Measurements from ENCODE around the gene AVPR1B.

AVPR1B gene

DNA sequence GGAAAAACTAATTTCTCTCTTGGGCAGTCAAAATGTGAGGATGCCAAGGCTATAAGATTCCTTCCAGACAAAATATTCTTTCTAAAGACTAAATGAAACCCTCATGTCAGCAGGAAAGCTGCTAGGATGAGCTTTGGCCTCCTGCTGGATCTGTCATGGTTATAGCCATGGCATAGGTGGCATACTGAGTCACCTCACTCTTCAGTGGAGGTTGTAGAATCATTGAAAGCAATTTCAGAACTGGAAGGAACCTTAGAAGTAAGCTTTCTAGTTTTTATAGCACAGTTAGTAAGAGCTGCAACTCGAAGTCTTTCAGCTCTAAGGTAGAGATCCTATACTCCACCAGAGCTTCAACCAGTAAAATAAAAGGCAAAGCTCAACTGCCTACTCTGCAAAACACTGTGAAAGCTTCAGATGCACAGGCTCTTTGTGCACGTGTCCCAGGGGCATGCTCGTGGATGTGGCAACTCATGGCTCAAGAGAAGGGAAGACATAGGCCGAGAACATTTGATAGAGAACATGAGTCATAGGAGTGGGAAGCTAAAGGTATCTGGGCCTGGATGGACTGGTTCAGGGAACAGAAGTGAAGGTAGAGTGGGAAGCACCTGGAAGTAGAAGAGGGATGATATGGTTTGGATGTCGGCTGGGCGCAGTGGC lies 5.8 kb downstream of the AVPR1B start:
- no peak for DNase-seq

DNA sequence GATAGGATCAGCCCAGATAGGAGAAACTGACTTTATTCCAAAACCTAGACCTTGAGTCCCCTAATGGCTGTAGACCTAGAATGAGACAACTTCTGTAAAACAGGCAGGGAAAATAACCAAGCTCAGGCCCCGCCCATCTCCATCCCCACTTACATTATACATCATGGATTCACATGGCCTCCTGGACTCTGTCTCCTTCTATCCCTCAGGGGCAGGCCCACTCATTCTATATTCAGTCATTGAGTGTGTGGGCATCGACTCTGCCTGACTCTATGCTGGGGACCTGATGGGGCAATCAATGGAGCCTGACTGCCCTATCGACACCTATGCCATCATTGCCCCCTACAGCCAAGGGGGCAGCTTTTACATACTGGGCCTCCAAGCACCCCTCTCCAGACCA lies 6.4 kb downstream of the AVPR1B start:
- DNase-seq = no peak

DNA sequence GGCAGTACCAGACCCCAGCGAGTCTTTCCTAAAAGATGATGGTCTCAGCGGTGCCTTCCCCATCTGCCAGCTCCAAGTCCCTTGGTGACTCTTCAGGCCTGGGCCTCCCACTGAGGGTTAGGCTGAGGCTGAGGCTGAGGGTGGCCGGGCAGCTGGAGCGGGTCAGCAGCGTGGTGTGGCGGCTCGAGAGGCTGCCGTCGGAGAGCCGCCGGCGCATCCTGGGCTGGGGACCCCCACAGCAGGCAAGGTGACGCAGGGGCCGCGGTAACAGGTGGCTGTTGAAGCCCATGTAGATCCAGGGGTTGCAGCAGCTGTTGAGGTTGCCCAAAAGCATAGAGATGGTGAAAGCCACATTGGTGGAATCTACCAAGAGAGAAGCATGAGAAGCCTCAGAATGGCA lies 7.0 kb downstream of the AVPR1B start:
- no peak for DNase-seq

DNA sequence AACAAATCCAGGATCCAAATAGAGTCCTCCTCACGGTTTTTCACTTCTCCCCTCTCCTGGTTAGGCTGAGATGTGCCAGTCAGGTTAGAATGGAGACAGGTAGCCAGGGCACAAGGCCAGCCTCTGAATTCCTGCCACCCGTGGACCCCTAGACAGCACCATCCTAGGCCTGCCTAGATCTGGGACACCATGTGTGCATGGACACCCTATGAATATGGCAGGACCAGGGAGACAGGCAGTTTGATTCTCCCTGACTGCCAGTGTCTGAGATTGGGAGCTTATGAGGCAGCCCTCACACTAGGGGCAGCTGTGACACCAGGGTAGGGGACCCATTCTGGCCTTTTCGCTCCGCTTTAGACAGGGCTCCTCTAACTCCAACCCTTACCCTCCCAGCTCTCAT lies 7.5 kb downstream of the AVPR1B start:
- no peak for DNase-seq

DNA sequence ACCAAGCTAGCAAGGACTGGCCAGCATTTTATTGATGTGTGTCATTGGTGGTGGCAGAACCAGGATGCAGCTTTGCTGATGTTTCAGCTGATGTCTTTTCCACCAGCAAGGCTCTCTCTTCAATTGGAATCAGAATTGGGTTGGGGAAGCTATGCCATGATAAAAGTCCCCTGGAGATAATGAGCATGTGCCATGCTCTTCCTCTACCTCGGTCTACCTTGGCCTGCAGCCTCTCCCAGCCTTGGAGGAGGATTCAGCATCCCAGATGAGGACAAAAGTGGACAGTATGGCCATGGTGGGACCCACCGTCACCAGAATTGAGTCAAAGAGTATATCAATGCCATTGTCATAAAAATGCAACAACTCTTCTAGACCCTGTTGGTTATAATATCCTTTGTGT lies 8.6 kb downstream of the AVPR1B start:
- DNase-seq = no peak

DNA sequence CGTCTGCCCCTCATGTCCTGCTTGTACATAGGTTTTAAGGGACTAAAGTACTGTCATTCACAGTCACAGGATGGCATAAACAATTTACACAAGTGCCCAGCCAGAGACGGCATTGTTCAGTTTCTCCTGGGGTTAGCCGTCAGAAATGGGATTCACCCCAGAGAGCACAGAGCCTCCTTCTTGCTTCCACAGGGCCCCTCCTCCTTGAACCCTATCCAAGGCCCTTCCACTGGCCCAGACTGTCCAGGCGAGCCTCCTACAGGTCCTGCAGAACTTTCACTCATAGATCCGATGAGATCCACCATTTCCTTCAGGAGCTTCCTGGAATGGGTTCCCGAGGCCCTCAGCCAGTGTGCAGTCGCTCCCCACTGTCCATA lies 10.0 kb downstream of the AVPR1B start:
- no peak for DNase-seq

DNA sequence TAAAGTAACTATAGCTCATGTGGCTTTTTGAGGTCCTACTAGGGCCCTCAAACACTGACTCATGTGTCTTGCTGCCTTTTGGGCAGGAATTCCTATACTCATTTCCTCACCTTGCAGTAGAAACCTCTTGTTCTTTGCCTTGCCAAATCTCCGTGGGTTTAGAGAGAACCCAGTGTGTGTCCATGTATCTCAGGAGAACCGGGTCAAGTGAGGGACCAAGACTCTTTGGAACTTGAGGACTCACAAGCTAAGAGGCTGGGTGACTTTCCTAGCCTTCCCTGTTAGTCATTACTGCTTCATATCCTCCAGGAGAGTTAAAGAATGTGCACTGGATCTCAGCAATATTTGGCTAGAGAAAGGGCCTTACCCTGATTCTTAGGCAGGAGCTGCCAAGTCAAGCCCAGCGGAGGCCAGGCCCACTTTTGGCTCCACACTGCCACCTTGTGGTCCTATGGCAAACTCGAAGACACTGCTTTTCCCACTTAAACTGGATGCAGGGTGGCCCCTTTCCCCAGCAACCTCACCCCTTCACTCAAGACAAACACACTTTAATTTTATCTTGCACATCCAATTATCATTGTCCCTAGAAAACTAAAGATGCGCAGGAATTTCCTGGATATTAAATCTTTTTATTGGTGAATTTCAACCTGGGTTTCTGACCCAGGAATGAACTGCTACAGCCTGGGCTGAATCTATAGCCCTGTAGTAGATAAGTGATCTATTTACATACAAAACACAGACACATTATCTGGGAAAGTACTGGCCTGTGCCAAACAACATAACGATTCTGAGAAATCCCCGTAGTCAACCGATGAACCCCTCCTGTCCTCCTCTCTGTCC lies 10.6 kb downstream of the AVPR1B start:
- DNase-seq = peak; percentile 77

DNA sequence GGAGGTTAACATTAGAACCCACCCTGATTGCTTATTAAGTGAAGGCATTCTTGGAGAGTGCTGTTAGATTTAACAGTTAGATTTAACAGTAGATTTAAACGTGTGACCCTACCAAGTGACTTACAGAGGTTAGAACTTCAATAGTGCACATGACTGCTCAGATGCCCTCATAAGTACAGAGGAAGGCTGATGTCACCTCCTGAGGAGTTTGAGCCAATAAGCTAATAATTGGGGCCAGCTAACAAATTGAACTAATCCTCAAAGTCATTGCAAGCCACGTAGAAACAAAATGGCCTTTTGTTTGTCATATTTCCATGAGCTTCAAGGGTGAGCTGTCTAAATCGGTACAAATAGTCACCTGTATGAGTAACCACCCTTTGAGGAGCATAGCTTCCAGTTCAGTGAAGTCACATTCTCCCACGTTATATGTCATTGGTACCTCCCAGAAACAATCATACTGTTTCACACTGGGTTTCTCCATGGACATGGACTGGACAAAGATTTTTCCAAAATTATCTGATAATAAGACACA lies 11.7 kb downstream of the AVPR1B start:
- DNase-seq = no peak

DNA sequence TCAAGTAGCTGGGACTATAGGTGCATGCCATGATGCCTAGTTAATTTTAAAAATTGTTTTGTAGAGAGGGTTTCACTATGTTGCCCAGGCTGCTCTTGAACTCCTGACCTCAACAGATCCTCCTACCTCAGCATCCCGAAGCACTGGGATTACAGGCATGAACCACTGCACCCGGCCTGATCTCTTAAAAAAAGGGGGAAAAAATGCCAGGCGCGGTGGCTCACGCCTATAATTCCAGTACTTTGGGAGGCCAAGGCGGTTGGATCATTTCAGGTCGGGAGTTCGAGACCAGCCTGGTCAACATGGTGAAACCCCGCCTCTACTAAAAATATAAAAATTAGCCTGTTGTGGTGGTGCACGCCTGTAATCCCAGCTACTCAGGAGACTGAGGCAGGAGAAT lies 13.2 kb downstream of the AVPR1B start:
- DNase-seq = no peak

DNA sequence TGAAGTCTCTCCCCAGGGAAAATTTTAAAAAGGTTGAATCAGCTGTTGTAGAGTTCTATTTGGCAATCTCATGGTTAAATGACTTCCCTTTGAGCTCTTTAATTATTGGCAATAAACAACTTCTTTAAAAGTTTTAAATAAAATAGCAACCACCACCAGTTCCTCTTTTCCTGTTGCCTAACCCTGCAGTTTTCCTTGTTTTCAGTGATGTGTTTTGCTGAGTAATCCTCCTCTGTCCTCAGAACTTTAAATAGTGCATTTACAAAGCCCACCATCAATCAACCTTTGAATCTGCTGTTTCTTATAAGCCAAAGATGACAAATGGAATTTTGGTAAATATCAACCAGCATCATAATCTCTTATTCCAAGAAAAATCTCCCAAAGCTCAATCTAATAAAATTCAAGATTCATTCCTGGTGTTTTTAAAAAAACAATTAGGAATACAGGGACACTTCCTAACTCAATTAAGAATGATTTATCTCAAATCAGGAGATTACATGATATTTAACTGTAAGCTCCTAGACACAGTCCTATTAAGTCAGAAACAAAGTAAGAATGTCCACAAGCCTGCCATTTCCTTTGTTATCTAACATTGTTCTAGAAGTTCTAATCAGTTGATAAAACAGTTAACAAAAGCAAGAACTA lies 14.8 kb downstream of the AVPR1B start:
- no peak for DNase-seq

DNA sequence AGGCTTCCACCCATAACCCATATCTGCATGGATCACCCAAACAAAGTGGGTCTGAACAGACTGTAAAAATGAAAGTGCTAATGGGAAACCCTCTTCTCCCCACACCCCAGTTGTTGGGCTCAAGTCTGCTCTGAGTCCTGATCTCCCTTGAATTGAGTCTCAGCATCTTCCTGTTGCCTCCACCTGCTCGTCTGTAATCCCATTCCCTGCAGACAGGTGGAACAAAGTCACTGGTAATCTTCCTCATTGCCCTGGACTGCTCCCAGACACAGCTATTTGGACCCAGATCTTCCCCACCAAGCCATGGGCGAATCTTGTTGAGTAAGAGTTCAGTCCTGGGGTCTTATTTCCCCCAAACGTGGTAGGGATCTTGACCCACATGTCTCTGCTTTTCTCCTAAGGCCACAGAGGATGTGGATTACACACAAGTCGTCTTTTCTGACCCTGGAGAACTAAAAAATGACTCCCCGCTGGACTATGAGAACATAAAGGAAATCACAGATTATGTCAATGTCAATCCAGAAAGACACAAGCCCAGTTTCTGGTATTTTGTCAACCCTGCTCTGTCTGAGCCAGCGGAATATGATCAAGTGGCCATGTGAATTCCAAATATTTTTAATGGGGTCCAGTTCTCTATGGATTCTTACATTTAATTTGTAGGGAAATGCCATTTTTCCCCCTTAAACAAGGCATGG lies 15.7 kb downstream of the AVPR1B start:
- DNase-seq = no peak

DNA sequence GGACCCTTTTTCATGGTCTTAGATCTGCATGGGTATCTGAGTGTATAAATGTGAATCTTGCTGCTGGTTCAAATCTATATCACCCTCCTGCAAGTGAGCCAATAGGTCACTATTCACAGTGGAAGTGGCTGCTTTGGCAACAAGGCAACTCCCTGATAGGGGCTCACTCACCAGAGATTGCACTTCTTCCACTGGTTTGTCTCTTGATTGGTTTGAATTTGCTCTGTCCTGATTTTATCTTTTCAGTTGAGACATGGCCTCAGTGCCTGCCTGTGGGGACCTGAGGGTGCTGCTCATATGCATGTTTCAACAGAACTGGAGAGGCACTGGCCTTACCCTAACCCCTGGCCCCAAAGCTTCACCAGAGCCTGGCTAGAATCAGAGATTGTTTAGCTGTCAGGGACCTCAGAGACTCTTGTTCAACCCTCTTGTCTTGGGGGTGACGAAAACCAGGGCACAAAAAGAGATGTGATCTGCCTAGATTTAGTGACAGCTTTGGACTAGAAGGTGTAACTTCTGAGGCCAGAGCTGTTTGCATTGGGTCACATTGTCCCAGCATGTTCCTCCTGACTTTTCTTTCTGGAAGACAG lies 16.9 kb downstream of the AVPR1B start:
- no peak for DNase-seq

DNA sequence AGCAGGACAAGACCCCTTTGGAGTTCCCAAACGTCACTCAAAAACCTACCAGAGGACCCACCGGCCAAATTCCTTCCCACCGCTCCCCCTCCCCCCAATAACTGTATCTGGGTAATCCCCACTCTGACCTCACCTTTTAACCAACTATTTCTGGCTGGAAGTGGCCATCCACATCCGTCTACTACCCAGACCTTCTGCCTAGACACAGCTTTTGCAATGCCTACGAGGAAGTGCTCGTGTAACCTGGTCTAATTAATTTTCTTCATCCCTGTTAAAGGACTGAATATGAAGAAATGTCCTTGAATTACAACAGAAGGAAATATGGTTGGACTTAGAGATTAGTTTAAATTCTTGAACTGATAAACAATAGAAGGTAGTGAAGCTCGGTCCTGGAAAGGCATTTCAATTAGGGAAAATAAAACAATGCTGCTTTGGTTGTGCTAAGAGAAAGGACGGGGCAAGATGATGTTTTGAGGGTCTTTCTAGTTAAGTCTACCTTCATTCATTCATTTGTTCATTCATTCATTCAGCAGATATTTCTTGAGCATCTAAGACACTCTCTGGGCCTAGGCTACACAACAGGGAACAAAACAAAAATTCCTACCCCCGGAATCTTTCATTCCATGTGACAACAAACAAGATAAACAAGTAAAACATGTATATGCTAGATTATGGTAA lies 18.8 kb downstream of the AVPR1B start:
- DNase-seq = no peak

DNA sequence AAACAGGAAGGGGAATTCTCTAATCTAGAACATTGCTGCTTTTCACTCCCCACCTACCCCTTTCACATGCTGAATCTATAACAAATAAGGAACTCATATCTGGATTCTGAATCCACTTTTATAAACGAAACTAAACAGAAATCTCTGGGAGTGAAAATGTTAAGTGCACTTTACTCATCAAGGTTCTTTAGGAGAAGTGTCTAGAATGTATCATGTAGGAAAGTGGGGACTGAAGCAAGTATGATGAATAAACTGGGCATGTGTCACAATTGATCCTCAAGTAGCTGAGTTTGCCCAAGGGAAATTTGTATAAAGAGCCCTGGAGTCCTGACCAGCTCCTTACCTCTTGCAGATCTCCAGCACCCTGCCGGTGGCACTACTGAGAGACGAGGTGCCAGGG lies 19.8 kb downstream of the AVPR1B start:
- DNase-seq = no peak

DNA sequence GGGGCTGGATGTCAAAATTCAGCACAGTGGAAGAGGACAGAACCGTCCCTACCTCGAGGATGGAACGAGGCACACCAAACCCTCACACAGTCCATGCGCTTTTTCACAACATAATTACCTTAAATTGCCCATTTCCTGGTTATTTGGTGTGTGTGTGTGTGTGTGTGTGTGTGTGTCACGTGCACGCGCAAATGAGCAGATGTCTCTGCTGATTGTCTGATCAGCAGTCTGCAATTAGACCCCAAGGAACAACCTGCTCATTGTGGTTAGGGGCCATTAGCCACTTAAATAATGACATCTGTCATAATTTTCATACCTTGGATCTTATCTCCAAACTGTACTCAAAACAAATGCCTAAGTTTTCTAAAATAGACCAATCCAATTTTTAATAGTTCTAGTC lies 23.2 kb downstream of the AVPR1B start:
- DNase-seq = no peak

DNA sequence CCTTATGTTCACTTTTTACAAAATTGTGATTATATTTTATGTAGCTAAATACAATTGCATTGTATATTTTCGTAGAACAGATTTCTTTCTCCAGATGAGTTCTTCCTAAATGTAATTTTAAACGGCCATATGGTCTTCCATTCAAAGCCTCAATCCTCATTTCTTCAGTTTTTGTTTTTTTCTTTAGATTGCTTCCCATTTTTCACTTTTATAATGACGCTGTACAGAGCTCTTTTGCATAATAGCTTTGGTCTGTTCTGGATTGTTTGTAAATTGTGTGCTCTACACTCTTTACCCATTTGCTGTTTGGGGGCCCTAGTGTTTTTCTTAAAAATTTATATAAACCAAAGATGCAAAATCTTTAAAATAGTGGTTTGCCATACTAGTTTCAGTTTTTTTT lies 27.8 kb downstream of the AVPR1B start:
- DNase-seq = no peak

DNA sequence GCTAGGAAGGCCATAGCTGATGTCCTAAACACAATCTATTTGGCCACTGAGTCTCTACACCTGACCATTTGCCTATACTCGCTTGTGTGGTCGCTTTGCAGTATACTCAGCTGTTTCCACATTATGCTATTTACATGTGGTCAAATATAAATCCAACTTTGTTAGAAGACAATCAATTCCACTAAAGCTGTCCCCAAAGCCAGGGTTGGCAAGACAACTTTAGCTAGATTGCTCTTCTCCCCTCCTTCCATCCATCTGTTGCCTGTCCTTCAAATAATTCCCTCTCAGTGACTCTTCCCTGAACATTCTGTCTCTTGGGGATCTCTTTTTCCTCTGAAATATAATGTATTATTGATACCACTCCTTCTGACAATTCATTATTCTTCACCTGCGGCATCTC lies 30.1 kb downstream of the AVPR1B start:
- DNase-seq = no peak

DNA sequence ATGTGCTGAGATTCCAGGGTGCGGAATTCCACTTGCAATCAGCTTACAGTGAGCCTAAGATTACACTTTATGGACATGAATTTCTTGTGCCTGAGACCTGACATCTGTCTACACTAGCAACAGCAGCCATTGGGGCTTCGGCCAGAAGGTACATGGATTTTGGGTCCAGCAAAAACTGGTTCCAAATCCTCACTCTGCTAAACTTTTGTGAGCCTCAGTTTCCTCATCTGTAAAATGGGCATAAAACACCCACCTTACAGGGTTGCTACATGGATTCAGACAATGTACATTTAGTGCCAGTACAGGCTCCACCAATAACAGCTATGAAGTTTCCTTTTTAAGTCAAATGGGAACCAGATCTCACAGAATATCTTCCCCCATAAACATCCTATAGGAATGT lies 33.4 kb downstream of the AVPR1B start:
- no peak for DNase-seq

DNA sequence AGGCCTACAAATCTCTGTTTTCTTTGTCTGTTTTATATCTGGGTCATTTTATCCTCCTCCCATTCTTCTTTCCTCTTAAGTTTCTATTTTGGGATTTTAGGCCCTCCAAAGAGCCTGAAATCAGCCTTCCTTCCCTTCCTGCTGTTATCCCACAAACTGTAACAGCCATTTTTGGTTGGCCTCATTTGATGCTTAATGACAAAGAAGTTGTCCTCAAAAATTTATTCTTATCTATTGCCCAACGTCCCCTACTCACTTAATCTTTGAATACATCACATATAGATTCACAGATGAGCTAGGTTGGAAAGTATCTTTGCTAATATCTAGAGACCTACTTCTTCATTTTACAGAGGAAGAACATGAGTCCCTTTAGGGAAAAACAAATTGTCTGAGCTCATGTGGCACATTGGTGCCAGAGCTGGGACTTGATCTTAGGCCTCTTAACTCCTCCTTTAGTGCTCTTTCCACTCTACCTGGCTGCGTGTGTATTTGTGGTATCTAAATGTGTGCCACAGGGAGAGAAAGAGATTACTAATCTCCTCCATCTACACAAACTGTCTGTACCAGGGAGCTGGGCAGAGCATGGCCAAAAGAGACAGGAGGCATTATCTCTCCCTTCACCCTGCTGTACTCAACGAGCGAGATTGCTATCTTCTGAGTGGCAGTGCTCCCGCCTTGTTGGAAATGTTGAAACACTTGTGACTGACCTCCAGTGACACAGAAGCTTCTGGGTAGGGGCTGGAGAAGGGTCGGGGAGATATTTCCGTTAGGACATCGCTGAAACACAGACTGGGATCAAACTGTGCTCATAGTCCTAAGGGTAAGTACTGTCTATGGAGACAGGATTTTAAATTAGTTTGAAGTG lies 34.1 kb downstream of the AVPR1B start:
- DNase-seq = no peak

DNA sequence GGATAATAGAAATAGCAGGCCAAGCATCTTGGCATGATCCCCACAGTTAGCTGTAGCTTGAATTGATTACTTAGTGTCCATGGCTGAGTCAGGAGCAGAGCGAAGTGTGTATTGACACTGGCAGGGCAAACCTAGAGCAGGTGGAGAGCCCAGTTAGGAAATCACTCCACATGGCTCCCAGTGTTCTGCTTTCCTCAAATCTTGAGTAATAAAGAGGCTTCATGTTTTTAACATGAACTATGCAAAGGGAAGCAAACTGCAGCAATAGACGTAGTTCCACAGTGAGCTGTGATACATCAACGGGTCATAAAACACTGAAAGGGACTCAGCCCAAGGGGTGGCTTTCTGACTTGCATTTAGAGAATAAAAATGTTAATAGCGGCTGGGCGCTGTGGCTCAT lies 35.3 kb downstream of the AVPR1B start:
- no peak for DNase-seq

Data from CD4-positive, alpha-beta T cell treated with Interleukin-6 for 4 hours (primary cell).